Mesothelial cell of epicardium (in vitro differentiated cells): ENCODE data around the gene CCL21. TPM values are rescaled to one million over a fixed set of nuclear protein-coding genes. Genes with fewer than 3 reads are reported as not detected.
"Not testable (repeated sequence)": the region's sequence is repeated elsewhere in the genome, so short reads cannot be mapped to it uniquely, and the experiment has no call there.

Experiments
- DNase-seq, 2 experiments: peaks; one replicate each; pipeline ENCODE4 v3.0.0; 2021; ENCODE audit warnings: low spot score in 2 of 2; ENCODE audit not compliant: unreplicated experiment in 2 of 2
- H3K27ac Mint-ChIP-seq: 2 replicates; pipeline ENCODE4 v1.8.0; 2021; ENCODE audit warnings: mixed read lengths
- H3K27me3 Mint-ChIP-seq: 2 replicates; pipeline ENCODE4 v1.8.0; 2021; ENCODE audit warnings: low read depth, mixed read lengths
- H3K36me3 Mint-ChIP-seq: 2 replicates; pipeline ENCODE4 v1.8.0; 2021; ENCODE audit warnings: mixed read lengths
- H3K4me1 Mint-ChIP-seq: 2 replicates; pipeline ENCODE4 v1.8.0; 2021; ENCODE audit warnings: mixed read lengths
- H3K4me3 Mint-ChIP-seq: 2 replicates; pipeline ENCODE4 v1.8.0; 2021; ENCODE audit warnings: mild to moderate bottlenecking, moderate library complexity, mixed read lengths
- H3K9me3 Mint-ChIP-seq: 2 replicates; pipeline ENCODE4 v1.8.0; 2021; ENCODE audit warnings: mixed read lengths
- total RNA-seq: library from RNA; stranded (reverse); gene quantifications from 3 replicates; pipeline ENCODE4 v1.2.1, GENCODE V29; 2021
- TF ChIP-seq, protein P1 (sequence below): fragments of 200-600 bp; sonication (generic); IDR thresholded peaks from one replicate; pipeline ENCODE4 v1.5.0; 2021; ENCODE audit warnings: antibody characterized with exemption; ENCODE audit not compliant: unreplicated experiment

CCL21 gene
- total RNA-seq, 1 donor from 2014 or later, result not detected

DNA sequence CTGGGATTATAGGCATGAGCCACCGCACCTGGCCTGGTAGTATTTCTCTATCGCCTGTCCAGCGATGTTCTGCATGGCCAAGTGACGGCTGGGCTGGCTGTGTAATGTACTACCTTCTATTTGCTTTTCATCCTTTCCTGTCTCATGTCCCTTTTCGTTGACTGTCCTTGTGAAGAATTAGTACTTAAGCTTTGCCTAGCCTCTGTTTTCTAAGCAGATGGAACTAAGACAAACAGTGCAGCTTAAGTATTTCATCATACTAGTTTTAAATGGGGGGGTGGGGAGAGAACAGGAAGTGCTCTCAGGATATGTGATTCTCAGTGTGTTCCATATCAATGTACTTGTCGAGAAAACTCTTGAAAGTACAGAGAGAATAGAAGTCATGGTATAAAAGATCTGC lies 31.7 kb upstream of the CCL21 start:
- Mint-ChIP-seq H3K4me3 (no peak overlapping the region), H3K36me3 (no peaks in the 10 kb centered on the region)
- no peak for DNase-seq

DNA sequence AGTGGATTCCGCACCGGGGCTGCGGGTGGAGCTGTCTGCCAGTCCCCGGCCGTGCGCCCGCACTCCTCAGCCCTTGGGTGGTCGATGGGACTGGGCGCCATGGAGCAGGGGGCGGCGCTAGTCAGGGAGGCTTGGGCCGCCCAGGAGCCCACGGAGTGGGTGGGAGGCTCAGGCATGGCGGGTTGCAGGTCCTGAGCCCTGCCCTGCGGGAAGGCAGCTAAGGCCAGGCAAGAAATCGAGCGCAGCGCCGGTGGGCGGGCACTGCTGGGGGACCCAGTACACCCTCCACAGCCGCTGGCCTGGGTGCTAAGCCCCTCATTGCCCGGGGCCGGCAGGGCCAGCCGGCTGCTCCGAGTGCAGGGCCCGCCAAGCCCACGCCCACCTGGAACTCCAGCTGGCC lies 30.2 kb upstream of the CCL21 start:
- not testable (repeated sequence) for H3K4me1 Mint-ChIP-seq, DNase-seq, H3K27me3 Mint-ChIP-seq, H3K36me3 Mint-ChIP-seq, H3K4me3 Mint-ChIP-seq, H3K27ac Mint-ChIP-seq, H3K9me3 Mint-ChIP-seq

More for the DNA sequence above, 31.7 kb upstream of the CCL21 start:
- Mint-ChIP-seq H3K4me1 (no peaks in the 10 kb centered on the region), H3K27ac (no peak overlapping the region), H3K27me3 (peaks cover 9% of the 10 kb centered on the region), H3K9me3 (no peaks in the 10 kb centered on the region)
- TF ChIP-seq, protein P1, sequence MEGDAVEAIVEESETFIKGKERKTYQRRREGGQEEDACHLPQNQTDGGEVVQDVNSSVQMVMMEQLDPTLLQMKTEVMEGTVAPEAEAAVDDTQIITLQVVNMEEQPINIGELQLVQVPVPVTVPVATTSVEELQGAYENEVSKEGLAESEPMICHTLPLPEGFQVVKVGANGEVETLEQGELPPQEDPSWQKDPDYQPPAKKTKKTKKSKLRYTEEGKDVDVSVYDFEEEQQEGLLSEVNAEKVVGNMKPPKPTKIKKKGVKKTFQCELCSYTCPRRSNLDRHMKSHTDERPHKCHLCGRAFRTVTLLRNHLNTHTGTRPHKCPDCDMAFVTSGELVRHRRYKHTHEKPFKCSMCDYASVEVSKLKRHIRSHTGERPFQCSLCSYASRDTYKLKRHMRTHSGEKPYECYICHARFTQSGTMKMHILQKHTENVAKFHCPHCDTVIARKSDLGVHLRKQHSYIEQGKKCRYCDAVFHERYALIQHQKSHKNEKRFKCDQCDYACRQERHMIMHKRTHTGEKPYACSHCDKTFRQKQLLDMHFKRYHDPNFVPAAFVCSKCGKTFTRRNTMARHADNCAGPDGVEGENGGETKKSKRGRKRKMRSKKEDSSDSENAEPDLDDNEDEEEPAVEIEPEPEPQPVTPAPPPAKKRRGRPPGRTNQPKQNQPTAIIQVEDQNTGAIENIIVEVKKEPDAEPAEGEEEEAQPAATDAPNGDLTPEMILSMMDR, result no peak

DNA sequence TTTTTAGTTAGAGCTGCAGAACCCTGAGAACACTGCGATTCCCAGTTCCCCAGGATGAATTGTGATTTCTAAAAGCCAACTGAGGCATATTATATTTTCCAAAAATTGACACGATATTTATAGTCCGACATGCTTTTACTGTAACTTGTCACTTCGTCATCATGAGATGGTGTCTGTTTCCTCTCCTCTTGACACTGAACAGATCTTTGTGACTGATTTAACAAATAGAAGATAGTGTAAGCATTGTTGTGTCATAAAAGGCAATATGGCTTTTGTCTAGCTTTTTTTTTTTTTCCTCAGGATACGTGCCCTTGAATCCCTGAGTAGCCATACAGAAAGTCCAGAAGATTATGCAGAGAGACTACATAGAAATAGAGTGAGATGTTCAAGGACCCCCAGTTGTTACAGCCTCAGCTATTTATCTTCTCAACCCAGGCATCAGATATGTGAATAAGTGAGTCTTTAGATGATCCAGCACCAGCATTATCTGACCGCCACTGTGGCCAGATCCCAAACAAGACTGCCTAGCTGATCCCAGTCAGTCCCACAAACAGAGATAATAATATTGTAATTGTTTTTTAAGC lies 27.8 kb upstream of the CCL21 start:
- no peak overlapping the region for H3K4me3 Mint-ChIP-seq
- H3K27ac Mint-ChIP-seq, result no peak overlapping the region
- TF ChIP-seq, protein P1, result no peak
- H3K9me3 Mint-ChIP-seq, result no peaks in the 10 kb centered on the region
- no peaks in the 10 kb centered on the region for H3K4me1 Mint-ChIP-seq
- no peak for DNase-seq
- peaks cover 8% of the 10 kb centered on the region for H3K27me3 Mint-ChIP-seq
- no peaks in the 10 kb centered on the region for H3K36me3 Mint-ChIP-seq

DNA sequence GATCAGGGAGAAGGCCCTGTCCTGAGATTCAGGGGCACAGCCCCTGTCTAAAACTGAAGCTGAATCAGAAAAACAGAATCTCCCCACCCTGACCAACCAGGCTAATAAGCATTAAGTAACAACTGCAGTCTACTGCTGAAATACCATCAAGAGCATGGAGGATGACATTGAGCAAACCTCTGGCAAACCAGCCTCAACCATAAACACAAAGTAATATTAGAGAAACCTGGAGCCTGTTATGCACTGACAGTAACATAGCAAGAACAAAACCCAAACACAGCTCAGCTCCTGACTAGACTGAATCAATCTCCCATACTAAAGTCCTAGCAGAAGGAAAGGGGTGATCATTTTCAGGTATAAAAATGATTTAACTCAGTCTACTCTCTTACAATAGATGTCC lies 24.8 kb upstream of the CCL21 start:
- Mint-ChIP-seq H3K9me3 (no peaks in the 10 kb centered on the region), H3K4me3 (no peak overlapping the region), H3K27ac (no peak overlapping the region), H3K4me1 (no peaks in the 10 kb centered on the region), H3K36me3 (no peaks in the 10 kb centered on the region), H3K27me3 (peaks cover 23% of the 10 kb centered on the region)
- no peak for DNase-seq
- TF ChIP-seq, protein P1, result no peak

DNA sequence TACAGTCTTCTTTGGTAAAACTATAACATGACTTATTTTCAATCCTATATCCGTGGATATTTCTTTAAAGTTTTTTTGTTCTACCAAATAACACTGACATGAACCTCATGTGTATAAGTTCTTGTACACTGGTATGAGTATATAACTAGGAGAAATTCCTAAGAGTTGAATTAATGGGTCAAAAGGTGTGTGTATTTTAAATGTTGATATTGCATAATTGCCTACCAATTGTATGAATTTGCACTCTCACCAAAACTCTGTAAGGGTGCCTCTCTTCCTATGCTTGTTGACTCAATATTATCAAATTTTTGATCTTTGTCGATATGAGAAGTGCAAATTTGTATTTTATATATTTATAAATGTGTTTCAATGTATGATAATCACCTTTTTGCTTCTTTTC lies 22.9 kb upstream of the CCL21 start:
- DNase-seq, result no peak
- H3K4me1 Mint-ChIP-seq, result no peaks in the 10 kb centered on the region
- TF ChIP-seq, protein P1, result no peak
- H3K9me3 Mint-ChIP-seq, result no peaks in the 10 kb centered on the region
- H3K36me3 Mint-ChIP-seq, result no peaks in the 10 kb centered on the region
- no peak overlapping the region for H3K27ac Mint-ChIP-seq
- peaks cover 25% of the 10 kb centered on the region for H3K27me3 Mint-ChIP-seq
- H3K4me3 Mint-ChIP-seq, result no peak overlapping the region

DNA sequence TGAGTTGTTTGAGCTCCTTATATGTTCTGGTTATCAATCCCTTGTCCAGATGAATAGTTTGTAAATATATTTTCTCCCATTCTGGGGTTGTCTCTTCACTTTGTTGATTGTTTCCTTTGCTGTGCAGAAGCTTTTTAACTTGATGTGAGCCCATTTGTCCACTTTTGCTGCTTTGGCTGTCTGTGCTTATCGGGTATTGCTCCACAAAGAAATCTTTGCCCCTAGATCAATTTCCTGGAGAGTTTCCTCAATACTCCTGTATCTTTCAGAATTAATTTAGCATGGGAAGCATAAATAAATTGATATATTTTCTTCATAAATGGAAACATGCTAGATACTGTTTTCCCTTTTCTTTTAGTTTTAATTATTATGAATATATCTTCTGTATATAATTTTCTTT lies 22.5 kb upstream of the CCL21 start:
- H3K4me3 Mint-ChIP-seq, result no peak overlapping the region
- no peaks in the 10 kb centered on the region for H3K36me3 Mint-ChIP-seq
- no peak for DNase-seq
- TF ChIP-seq, protein P1, result no peak
- H3K9me3 Mint-ChIP-seq, result no peaks in the 10 kb centered on the region
- no peak overlapping the region for H3K27ac Mint-ChIP-seq
- H3K27me3 Mint-ChIP-seq, result peaks cover 27% of the 10 kb centered on the region
- no peaks in the 10 kb centered on the region for H3K4me1 Mint-ChIP-seq
